Liver (tissue), 3 donors: Measurements from ENCODE around the gene GPD1L.

Experiments
- EGR1 ChIP-seq, 2 donors: IDR thresholded peaks; 2 replicates each; pipeline ENCODE4 v1.6.1; 2016 to 2018; ENCODE audit warnings: antibody characterized with exemption in 2 of 2, low read depth in 2 of 2
- RAD21 ChIP-seq, 2 donors: IDR thresholded peaks; 2 replicates each; pipeline ENCODE4 v1.6.1; 2016; ENCODE audit warnings: antibody characterized with exemption in 2 of 2, mild to moderate bottlenecking in 2 of 2
- TF ChIP-seq, protein P1 (sequence below): fragments of 150-350 bp; IDR thresholded peaks from 2 replicates; pipeline ENCODE4 v1.5.1; 2017; ENCODE audit warnings: improper control_type of control experiment, low read depth, low read length; ENCODE audit not compliant: missing input control
- TF ChIP-seq, protein P2 (sequence below): IDR thresholded peaks from 2 replicates; pipeline ENCODE4 v1.6.1; 2016; ENCODE audit warnings: antibody characterized with exemption
- donor health status: healthy.
- donor health status: healthy.

DNA sequence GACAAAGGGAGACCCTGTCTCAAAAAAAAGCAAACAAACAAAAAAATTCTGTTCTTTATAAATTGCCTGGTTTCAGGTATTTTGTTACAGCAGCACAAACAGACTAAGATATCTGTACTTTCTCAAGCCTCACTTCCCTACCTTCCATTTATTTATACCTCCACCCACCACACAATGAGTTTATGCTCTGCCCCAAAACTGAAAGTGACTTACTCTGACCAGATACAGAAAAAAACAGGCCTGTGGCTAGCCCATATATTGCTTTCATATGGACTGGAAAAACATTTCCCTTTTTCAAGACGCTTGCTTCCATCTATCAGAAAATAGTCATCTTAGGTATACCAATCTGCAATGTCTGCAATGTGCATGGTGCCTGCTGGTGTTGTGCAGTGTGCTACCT, 8.7 kb upstream of the GPD1L start:
- TF ChIP-seq, protein P1, sequence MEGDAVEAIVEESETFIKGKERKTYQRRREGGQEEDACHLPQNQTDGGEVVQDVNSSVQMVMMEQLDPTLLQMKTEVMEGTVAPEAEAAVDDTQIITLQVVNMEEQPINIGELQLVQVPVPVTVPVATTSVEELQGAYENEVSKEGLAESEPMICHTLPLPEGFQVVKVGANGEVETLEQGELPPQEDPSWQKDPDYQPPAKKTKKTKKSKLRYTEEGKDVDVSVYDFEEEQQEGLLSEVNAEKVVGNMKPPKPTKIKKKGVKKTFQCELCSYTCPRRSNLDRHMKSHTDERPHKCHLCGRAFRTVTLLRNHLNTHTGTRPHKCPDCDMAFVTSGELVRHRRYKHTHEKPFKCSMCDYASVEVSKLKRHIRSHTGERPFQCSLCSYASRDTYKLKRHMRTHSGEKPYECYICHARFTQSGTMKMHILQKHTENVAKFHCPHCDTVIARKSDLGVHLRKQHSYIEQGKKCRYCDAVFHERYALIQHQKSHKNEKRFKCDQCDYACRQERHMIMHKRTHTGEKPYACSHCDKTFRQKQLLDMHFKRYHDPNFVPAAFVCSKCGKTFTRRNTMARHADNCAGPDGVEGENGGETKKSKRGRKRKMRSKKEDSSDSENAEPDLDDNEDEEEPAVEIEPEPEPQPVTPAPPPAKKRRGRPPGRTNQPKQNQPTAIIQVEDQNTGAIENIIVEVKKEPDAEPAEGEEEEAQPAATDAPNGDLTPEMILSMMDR = no peak
- no peak for TF ChIP-seq EGR1 (IDR thresholded peaks at IDR 0.05; ENCODE audit: low read depth in 2 of 2)
- TF ChIP-seq, protein P2, sequence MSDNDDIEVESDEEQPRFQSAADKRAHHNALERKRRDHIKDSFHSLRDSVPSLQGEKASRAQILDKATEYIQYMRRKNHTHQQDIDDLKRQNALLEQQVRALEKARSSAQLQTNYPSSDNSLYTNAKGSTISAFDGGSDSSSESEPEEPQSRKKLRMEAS = no peak
- TF ChIP-seq RAD21 (IDR thresholded peaks at IDR 0.05) = no peak
